ENCODE measurements around the gene SF3B1. TPM values are rescaled to one million over a fixed set of nuclear protein-coding genes. Genes with fewer than 3 reads are reported as not detected.

The SF3B1 gene
- total and polyA plus RNA-seq, 8 donors = 75.8 to 277 (median 130) TPM

DNA sequence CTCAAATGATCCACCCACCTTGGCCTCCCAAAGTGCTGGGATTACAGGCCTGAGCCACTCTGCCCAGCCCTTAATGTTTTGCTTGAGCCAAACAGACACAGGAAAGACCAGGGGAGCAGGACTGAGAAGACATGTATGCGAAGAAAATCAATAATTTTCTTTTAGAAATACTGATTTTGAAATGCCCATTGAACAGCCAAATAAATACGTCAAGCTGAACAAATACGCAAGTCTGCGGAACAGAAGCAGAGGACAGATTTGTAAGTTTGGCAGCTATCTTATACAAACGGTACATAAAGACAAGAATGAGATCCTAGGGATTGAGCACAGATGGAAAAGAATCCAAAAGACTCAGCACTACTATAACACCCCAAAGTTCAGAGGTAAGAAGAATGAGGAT is 20.8 kb downstream of the SF3B1 start:
- intact Hi-C loops (cut with DNase I) = no loop called here
- peaks cover 9 to 87% (median 64%) of the 10 kb centered on the region in 3 donors for H3K36me3 ChIP-seq
- no peak for FAIRE-seq
- TF ChIP-seq CTCF (IDR thresholded peaks at IDR 0.05) = no peak
- no peak for ATAC-seq
- no peaks in the 10 kb centered on the region for H3K9me3 ChIP-seq
- WGBS, 2 donors = 63% methylated on average over 5 of the region's 5 CpGs
- no peak overlapping the region for H3K4me3 ChIP-seq
- no peaks in the 10 kb centered on the region for H3K4me1 ChIP-seq
- no peak for DNase-seq
- no peaks in the 10 kb centered on the region for H3K27me3 ChIP-seq
- no peak overlapping the region for H3K27ac ChIP-seq

DNA sequence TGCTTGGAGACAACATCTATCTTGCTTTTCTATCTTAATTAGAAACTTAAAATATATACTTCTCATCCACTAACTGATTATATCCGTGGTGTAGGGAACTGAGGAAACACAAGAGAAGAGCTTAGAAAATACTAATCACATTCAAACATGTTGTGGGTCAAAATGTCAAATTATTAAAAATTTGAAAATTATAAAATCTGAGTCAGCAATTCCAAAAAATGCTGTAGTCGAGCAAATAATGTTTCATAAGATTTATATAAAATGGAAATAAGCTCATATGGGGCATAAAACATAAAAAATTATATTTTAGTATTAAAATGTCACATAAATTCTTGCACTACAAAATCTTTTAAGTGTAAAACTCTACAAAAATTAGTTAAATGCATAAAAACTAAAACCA is 29.2 kb downstream of the SF3B1 start:
- no peak for TF ChIP-seq CTCF (IDR thresholded peaks at IDR 0.05)
- Histone ChIP-seq H3K36me3 (peaks cover 8 to 97% (median 72%) of the 10 kb centered on the region in 3 donors), H3K4me1 (no peaks in the 10 kb centered on the region), H3K27me3 (no peaks in the 10 kb centered on the region), H3K9me3 (no peaks in the 10 kb centered on the region), H3K4me3 (no peak overlapping the region), H3K27ac (no peak overlapping the region)
- intact Hi-C loops (cut with DNase I) = loop anchor here in 1 of 3 donors (10.0 kb wide), 1 partner anchor 69 kb away; no protein-coding TSS in a partner anchor
- ATAC-seq (no peak), FAIRE-seq (no peak), DNase-seq (no peak)
- WGBS, 2 donors = 80 to 83% methylated on average over 2 of the region's 2 CpGs

DNA sequence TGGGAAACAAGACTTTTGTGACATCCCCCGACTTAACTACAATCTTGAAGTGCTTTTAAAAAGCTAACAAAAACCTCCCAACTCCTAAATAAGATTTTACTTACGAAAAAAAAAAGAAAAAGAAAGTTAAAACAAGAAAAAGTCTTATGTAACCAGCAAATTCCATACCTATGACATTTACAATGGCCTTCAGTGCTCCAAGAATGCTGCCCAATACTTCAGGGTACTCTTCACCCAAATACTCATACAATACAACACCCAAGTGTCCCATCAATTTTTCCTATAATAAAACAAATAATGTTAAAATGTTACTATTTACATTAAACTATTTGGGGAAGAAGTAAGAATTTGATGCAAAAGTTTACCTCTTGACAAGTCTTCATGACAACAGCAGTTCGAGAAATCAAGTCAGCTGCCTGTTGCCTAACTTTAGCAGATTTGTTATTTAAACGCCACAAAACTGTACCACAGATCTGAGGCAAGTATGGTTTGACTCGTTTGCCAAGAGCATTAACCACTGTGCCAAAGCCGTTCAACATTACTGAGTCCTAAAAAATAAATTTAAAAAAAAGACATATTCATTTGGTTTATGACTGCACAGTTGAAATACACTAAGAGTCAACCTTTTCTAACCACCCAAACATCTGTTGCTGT is 34.8 kb downstream of the SF3B1 start:
- Histone ChIP-seq H3K4me1 (no peaks in the 10 kb centered on the region), H3K27ac (no peak overlapping the region), H3K36me3 (peaks cover 7 to 93% (median 83%) of the 10 kb centered on the region in 3 donors), H3K4me3 (no peak overlapping the region), H3K27me3 (no peaks in the 10 kb centered on the region), H3K9me3 (no peaks in the 10 kb centered on the region)
- 76 to 79% methylated on average over 6 of the region's 6 CpGs for WGBS, 2 donors
- TF ChIP-seq CTCF (IDR thresholded peaks at IDR 0.05) = no peak
- DNase-seq = no peak
- ATAC-seq = no peak
- no peak for FAIRE-seq
- intact Hi-C loops (cut with DNase I) = loop anchor here in 1 of 3 donors (10.0 kb wide), 1 partner anchor 75 kb away; no protein-coding TSS in a partner anchor

DNA sequence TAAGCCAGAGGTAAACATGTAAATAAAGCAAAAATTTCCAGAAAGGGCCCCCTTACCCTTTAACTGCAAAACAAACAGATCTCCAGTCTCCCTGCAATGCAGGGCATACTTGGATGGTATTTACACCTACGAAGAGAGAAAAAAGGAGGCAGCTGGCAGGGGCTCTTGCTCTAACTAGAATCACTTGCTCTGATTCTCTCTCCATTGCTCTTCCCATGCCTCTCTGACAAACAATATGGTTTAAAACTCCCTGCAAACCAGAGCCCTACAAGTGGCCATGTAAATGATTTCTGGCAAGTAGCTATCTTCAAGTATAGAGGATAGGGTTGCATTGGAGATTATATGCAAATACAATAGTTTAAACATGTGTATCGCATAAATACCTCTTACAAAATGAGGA is 35.9 kb downstream of the SF3B1 start:
- ATAC-seq (no peak), FAIRE-seq (no peak), DNase-seq (no peak)
- H3K36me3 ChIP-seq = peaks cover 7 to 93% (median 84%) of the 10 kb centered on the region in 3 donors
- intact Hi-C loops (cut with DNase I) = no loop called here
- no peaks in the 10 kb centered on the region for H3K27me3 ChIP-seq
- no peak for TF ChIP-seq CTCF (IDR thresholded peaks at IDR 0.05)
- H3K4me3 ChIP-seq = no peak overlapping the region
- H3K4me1 ChIP-seq = no peaks in the 10 kb centered on the region
- H3K27ac ChIP-seq = no peak overlapping the region
- 61 to 64% methylated on average over 2 of the region's 2 CpGs for WGBS, 2 donors
- H3K9me3 ChIP-seq = no peaks in the 10 kb centered on the region

- intact Hi-C loops (cut with DNase I) = no loop called here
- H3K36me3 ChIP-seq = peaks cover 3 to 34% (median 26%) of the 10 kb centered on the region in 3 donors
- H3K4me3 ChIP-seq = no peak overlapping the region
- H3K9me3 ChIP-seq = no peaks in the 10 kb centered on the region
- 95 to 100% methylated on average over 1 of the region's 1 CpG for WGBS, 2 donors
- H3K4me1 ChIP-seq = no peaks in the 10 kb centered on the region
- no peak for ATAC-seq
- no peak for TF ChIP-seq CTCF (IDR thresholded peaks at IDR 0.05)
- no peak for FAIRE-seq
- no peak for DNase-seq
- no peaks in the 10 kb centered on the region for H3K27me3 ChIP-seq
- H3K27ac ChIP-seq = no peak overlapping the region
These were observed 43.6 kb downstream of the SF3B1 start for GRCh38 chr2:197391220-197391717.

All from pancreas (tissue), 10 donors.